GM12878 (cell line): Measurements from ENCODE around the gene EEF1E1.

Source experiments
- FOS ChIP-seq: IDR thresholded peaks from 3 replicates; pipeline ENCODE4 v1.6.1; 2011; ENCODE audit warnings: borderline replicate concordance; ENCODE audit not compliant: insufficient read length; ENCODE audit errors: extremely low read depth
- JUNB ChIP-seq: IDR thresholded peaks from 2 replicates; pipeline ENCODE4 v1.6.1; 2016; ENCODE audit warnings: antibody characterized with exemption, mild to moderate bottlenecking
- MEF2A ChIP-seq: IDR thresholded peaks from 2 replicates; pipeline ENCODE4 v1.6.1; 2011; ENCODE audit warnings: low read depth, mild to moderate bottlenecking, low read length, moderate library complexity; ENCODE audit not compliant: insufficient read depth
- TF ChIP-seq, protein P1 (sequence below), 3 experiments: IDR thresholded peaks in 2 of 3; conservative IDR thresholded peaks in 1 of 3; 2 replicates each; pipeline ENCODE4 v1.5.1; 2011; ENCODE audit warnings: low read depth in 3 of 3, low read length in 3 of 3, mild to moderate bottlenecking in 3 of 3, control low read depth in 2 of 3, moderate library complexity in 2 of 3, inconsistent platforms in 1 of 3, mixed read lengths in 1 of 3; ENCODE audit not compliant: control insufficient read depth in 2 of 3, insufficient read depth in 1 of 3; ENCODE audit errors: extremely low read depth in 1 of 3

GRCh38 chr6:8061736-8062135 lies 40.6 kb downstream of the EEF1E1 start:
- TF ChIP-seq, protein P1, sequence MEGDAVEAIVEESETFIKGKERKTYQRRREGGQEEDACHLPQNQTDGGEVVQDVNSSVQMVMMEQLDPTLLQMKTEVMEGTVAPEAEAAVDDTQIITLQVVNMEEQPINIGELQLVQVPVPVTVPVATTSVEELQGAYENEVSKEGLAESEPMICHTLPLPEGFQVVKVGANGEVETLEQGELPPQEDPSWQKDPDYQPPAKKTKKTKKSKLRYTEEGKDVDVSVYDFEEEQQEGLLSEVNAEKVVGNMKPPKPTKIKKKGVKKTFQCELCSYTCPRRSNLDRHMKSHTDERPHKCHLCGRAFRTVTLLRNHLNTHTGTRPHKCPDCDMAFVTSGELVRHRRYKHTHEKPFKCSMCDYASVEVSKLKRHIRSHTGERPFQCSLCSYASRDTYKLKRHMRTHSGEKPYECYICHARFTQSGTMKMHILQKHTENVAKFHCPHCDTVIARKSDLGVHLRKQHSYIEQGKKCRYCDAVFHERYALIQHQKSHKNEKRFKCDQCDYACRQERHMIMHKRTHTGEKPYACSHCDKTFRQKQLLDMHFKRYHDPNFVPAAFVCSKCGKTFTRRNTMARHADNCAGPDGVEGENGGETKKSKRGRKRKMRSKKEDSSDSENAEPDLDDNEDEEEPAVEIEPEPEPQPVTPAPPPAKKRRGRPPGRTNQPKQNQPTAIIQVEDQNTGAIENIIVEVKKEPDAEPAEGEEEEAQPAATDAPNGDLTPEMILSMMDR (IDR thresholded peaks at IDR 0.05 in 2 of 3, conservative IDR thresholded peaks at IDR 0.05 in 1 of 3; ENCODE audit: control insufficient read depth in 2 of 3, extremely low read depth in 1 of 3, insufficient read depth in 1 of 3, low read depth in 3 of 3, low read length in 3 of 3), result no peak
- TF ChIP-seq FOS (no peak), MEF2A (no peak), JUNB (no peak)
